GM12873 (cell line): ENCODE results near the gene RTP1.

Source experiments
- CTCF ChIP-seq: IDR thresholded peaks from 2 replicates; pipeline ENCODE4 v1.5.1; 2012; ENCODE audit warnings: low read depth, mild to moderate bottlenecking, moderate library complexity, low read length, control low read depth; ENCODE audit not compliant: insufficient read depth; ENCODE audit errors: missing control alignments

RTP1 gene

GRCh38 chr3:187212196-187212545 is 14.9 kb downstream of the RTP1 start:
- no peak for TF ChIP-seq CTCF

- TF ChIP-seq CTCF: no peak
These were observed 15.4 kb downstream of the RTP1 start for GRCh38 chr3:187212705-187213104.

- TF ChIP-seq CTCF: no peak
These were observed 16.3 kb downstream of the RTP1 start for GRCh38 chr3:187213616-187214015.

GRCh38 chr3:187215460-187215859 is 18.2 kb downstream of the RTP1 start:
- no peak for TF ChIP-seq CTCF

- no peak for TF ChIP-seq CTCF
These were observed 25.5 kb downstream of the RTP1 start for GRCh38 chr3:187222801-187223200.

- TF ChIP-seq CTCF: no peak
These were observed 26.5 kb downstream of the RTP1 start for GRCh38 chr3:187223799-187224198.

GRCh38 chr3:187227658-187228258 is 30.5 kb downstream of the RTP1 start:
- TF ChIP-seq CTCF: no peak
